ENCODE data around the gene CSNK1D.
"Not testable (repeated sequence)": the region's sequence is repeated elsewhere in the genome, so short reads cannot be mapped to it uniquely, and the experiment has no call there.

CSNK1D gene

DNA sequence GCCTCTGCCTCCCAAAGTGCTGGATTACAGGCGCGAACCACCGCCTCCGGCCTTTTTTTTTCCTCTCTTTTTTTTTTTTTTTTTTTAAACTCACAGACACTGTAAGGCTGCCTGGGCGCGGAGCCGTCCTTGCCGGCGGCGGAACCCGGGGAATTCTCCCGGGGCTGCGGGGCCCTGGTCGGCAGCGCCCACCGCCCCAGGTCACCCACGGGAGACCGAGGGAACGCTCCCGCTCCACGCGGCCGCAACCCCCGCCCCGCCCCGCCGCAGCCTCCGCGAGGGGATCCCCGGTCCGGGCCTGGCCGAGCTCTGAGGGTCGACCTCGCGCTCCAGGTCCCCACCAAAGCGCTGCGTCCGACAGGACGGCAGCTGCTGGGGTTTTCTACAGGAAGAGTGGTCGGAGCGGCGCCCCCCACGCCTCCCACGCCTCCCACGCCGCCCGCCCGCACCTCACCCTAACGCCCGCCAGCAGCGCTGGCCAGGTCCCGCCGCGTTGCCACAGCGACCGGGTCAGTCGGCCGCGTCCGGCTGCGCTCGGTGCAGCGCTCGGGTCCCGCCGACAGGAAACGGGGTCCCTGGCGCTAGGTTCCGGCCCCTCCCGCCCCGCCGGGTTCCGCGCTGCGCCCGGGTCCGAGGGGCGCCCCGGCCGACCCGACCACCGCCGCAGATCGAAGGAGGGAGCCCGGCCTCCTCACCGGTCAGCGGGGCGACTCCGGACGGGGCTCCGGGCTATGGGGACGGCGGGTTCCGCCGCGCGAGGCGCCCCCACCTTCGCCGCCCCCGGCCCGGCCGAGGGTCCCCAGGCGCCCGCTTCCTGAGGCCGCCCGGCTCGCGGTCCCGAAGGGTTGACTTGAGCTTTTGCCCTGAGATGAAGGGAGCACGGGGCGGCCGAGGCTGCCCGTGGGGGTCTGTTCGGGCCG lies 60.9 kb downstream of the CSNK1D start, which contains the start of gene CCDC57:
Gene CCDC57, minus strand, starts transcription at position 512 of the 920 bp plus-strand sequence. CDS start 10,898 bp downstream, outside the sequence.
- peak; percentile 78 for DNase-seq

DNA sequence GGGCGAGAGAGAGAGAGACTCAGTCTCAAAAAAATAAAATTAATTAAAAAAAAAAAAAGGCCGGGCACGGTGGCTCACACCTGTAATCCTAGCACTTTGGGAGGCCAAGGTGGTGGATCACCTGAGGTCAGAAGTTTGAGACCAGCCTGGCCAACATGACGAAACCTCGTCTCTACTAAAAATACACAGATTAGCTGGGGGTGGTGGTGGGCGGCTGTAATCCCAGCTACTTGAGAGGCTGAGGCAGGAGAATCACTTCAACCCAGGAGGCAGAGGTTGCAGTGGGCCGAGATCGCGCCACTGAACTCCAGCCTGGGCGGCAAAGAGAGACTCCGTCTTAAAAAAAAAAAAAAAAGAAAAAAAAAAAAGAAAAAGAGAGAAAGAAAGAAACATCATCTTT lies 62.8 kb downstream of the CSNK1D start:
- DNase-seq: not testable (repeated sequence)

DNA sequence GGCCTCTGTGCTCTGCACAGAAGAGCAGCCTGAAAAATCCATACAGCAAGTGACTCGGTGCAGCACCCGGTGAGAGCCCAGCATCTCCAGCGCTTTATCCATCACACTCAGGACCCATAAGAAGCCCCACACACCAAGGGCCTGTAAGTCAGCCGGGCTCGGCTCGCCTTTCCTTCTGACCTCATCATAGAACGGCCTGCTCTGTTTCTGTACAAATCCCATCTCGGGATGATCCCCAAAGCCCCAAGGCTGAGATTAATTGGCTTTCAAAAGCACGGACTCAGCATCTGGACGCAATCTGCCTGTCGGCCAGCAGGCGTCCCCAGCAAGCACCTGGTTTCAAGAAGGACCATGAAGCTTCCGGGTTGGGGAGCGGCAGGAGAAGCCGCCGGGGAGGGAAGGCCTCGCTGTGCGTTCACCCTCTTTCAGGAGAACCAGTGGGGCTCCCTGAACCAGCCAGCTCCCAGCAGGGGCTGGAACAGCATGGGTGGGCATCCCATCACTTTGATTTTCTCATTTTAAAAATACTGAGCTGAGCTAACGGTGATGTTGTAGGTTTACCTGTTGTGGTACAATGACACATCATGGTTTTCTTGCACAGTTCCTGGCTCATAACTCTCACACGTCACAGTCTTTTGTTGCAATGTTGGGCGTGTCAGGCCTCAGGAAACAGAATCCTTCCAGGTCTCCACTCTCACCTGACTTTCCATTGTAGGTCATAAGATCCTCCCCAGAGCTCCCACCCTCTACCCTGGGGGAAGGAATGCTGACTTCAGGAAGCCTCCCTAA lies 67.6 kb downstream of the CSNK1D start:
- peak; percentile 85 for DNase-seq

DNA sequence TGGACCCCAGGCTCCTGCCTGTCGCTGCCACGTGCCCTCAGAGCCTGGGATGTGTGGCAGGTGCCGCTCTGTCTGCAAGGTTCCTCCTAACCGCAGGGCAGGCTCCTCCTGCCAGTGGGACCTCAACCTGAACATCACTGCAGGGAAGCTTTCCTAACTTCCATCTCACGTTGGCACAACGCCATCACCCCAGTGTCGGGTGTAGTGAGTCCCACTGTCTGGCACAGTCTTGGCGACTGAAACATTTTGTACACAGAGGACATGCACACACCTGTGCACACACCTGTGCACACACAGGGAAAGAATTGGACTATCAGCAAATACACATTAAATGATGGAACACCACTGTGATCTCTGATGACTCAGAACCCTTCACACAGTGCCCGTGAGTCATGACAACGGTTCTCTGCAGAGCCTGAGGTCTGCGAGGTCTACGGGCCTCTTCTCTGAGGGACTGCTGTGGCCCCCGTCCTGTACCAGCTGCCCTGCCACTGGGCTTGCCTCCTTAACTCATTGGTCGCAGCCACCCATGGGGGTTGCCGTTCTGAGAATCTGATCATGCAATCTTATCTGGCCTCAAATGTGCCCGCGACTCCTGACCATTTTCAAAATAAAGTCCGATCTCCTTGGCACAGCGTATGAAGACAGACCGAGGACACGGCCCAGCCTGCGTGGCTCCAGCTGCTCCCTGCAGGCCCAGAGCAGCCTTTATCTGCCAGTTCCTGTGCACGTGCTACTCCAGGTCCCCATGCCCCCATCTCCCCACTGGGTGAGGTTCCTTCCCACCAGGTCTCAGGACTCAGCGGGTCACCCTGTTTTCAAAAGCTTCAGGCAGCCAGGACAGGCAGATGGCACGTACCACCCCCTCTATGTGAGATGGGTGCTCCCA lies 68.4 kb downstream of the CSNK1D start:
- no peak for DNase-seq

DNA sequence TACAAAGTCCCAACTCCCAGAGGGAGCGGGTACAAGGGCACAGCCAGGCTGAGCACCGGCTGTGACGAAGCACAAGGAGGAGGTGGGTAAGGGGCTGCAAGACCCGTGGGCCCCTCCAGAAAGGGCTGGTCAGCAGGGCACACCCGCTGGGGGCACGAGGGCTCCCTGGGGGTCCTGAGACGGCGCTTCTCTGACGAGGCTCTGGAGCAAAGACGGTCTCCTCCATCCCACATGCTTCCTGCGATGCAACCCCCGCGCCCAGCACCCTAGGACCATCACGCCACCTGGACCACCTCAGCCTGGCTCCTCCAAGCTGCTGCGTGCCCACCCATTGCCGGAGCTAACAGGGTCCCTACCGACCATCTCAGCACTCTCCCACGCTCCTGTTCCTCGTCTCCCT lies 69.6 kb downstream of the CSNK1D start:
- no peak for DNase-seq

DNA sequence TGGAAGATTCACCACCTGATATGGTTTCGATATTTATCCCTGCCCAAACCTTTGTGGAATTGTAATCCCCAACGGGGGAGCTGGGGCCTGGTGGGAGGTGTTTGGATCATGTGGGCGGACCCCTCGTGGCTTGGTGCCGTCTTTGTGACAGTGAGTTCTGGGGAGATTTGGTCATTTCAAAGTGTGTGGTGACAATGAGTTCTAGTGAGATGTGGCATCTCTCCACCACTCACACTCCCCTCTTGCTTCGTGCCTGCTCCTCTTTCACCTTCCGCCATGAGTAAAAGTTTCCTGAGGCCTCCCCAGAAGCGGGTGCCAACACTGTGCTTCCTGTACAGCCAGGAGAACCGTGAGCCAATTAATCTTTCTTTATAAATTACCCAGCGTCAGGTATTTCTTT lies 70.5 kb downstream of the CSNK1D start:
- DNase-seq: no peak

DNA sequence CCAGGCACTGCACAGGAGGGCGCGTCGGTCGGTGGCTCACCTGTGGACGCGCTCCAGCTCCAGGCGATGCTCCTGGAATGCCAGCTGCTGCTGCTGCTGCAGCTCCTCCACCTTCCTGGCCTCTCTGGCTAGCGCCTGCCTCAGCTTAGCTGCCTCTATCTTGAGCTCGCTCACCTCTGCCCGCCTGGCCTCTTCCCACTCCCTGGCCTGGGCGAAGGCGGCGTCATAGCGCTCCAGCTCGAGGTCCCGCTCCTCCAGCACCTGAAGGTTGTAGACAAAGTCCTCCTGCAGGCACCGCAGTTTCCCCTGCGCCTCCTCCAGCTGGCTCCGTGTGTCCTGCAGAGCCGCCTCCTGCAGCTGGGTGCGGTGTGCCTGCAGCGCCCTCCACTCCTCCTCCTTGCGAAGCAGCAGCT lies 72.0 kb downstream of the CSNK1D start:
- no peak for DNase-seq

DNA sequence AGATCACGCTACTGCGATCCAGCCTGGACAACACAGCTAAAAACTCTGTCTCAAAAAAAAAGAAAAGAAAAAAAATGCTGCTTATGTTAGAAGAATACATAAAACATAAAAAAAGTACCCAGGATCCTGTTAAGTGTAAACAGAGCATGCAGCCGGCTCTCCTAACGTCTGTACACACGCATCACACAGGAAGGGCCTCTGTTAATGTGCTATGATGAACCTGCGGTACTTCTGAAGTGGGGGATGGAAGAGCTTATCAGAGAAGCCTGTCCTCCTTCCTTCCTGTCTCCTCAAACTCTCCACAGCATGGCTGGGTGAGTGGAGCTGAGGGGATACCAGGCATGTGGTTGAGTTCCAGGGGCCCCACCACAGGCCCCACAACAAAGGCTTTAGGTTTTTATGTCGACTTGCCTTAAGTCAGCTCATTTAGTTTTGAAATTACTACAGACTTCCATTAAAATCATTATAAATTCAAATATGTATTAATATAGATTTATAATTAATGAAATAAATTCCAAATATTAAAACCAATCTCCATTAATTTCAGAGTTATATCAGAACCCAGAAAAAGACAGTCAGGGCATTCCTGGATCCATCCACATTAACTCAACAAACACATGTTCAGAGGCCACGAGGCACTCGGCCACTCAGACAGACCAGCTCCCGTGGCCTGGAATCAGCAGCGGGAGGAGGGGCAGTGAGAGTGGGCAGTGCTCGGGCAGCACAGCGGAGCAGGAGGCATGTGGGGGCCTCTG lies 72.6 kb downstream of the CSNK1D start:
- peak; percentile 79 for DNase-seq

DNA sequence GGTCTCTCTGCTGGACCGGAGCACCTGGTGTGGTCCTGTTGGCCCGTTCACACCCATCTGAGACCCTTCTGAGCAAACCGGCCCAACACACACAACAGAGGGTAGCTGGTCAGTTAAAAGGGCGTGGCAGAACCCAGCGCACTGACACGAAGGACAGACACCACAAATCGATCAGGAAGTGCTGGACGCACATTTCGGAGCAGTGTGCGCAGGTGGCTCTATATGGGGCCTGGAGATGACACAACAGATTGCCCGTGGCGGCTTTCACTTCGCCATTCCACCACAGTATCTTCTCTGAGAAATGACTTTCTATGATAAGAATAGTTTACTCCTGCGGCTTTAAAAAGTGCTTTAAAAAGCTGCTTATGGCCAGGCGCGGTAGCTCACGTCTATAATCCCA lies 73.4 kb downstream of the CSNK1D start:
- no peak for DNase-seq

DNA sequence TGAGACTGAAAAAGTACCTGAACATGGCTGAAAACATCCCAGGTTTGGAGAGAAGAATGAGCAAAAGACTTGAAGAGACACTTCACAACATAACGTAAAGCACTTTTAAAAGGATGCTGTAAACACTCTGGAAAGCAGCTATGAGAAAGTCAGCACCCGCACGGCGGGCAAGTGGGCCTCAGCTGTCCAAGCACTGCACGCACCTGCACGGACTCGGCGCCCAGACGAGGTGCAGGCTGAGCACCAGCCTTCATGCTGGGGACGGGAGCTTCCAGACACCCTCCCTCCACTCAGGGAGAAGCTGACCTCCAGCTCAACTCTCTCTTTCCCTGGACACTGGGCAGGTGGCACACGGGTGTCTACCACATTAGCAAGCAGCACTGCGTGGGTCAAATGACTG lies 74.0 kb downstream of the CSNK1D start:
- no peak for DNase-seq

DNA sequence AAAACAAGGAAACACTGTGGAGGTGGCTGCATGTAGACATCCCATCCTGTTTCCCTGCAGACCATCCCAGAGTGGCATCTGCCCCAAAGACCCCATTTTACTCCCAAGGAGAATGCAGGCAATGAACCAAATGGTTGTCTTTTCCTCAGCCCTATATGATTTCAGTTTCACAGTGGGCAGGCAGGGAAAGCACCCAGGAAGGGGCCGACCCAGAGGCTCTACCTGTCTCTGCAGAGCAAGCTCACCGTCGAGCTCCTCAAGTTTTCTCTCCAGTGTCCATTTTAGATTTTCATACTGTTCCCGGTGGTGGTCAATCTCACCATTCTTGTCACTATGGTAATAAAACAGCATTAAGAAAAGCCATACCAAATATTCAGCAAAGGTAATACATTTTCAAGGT lies 75.4 kb downstream of the CSNK1D start:
- DNase-seq: no peak

DNA sequence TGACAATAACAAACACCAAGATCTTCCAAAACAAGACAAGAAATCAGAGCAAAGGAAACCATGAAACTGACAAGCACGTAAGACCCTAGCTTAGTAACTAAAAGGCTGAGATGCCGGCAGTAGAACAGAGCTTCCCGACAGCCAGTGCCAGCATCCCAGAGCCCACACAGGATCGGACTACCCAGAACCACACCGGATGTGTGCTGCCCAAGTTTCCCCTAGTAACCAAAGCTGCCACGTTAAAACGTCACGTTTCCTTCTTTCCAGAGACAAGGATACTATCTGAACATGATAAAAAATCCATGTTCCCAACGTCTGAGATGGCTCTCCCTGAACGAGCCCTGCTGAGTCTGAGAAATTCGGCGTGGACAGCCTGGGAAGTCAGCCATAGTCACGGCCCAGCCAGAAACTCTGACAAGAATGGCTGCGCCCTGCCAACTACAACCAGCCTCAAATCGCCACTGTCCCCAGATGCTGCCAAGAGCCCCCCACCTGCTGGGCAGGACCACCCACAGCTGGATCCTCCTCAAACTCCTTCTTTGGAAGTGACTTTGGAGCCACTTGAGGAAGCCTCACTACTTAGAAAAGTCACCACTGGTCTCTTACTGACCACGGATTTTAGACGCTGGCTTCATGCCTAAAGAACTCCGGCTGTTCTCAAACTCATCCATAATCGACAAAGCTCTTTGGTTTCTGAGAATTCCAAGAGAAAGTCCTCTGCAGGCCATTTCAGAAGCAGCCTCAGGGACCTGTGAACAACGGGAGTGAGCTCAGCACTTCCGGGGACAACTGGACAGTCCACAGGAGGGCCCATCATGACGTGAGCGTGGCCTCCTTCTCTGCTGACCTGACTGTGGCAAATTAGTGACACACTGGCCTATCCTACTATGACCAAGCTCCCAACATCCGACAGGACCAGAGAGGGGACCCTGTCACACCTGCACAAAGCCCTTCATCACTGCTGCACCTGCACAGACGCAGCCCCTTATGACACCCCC lies 77.5 kb downstream of the CSNK1D start:
- no peak for DNase-seq

DNA sequence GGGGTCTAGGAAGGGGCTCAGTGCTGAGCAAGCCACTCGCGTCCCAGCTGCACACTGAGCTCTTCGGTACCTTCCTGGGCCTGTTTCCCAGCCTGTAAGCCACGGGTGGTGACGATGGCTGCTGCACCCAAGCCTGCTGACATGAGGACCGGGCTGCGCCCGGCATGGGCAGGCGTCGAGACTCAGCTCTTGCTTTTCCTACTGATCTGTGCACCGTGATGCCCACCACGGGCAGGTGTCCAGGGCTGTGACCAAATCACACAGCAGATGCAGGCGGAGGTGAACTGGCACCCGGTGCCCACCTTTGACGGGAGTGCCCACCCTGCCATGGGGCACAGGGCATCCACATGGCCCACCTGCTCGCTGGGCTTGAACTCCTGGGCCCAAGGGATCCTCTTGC lies 78.7 kb downstream of the CSNK1D start:
- no peak for DNase-seq

DNA sequence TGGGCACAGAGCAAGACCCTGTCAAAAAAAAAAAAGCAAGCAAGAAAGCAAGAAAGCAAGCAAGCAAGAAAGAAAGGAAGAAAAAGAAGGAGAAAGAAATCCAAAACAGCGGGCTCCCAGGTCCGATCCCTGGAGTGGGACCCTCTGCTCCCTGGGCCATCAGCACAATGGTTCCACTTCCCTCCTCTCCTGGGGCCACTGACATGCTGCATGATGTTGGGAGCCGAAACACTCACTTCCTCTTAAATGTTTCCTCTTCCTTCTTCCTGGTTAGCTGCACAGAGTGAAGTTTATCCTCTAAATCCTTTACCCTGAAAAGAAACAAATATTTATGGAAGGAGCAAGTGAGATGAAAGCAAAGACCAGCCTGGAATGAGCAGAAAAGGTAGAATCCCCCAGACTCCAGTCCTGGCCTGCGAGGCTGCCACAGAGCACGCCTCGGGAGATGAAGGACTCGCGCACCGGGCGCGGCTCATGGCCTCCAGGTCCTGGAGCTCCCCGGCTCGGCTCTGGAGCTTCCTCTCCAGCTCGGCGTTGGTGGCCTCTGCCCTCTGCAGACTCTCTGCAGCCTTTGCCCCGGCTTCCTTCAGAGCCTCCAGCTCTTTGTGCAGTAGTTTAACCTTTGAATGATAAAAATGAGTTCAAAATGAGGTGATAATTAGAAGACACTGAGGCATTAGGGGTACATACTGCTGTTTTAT lies 79.8 kb downstream of the CSNK1D start:
- no peak for DNase-seq

DNA sequence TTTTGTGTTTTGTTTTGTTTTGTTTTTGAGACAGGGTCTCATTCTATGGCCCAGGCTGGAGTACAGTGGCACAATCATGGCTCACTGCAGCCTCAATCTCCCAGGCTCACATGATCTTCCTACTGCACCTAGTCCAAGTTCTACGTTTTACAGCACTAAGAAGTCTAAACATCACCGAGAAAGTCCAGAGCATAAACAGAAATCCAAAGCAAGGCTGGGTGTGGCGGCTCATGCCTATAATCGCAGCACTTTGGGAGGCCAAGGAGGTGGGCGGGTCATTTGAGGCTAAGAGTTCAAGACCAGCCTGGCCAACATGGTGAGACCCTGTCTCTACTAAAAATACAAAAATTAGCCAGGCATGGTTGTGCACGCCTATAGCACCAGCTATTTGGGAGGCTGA lies 80.5 kb downstream of the CSNK1D start:
- DNase-seq: not testable (repeated sequence)
